A673 (cell line): ENCODE data around the gene PUS3. TPM values are rescaled to one million over a fixed set of nuclear protein-coding genes. Genes with fewer than 3 reads are reported as not detected.
A peak's percentile ranks its signal among the peaks of the same experiment; 100 is the strongest.
"Not testable (repeated sequence)": the region's sequence is repeated elsewhere in the genome, so short reads cannot be mapped to it uniquely, and the experiment has no call there.

Source experiments
- BruUV-seq: library from RNA; stranded (reverse); fragments of 400-500 nt; replicated peaks from 2 replicates; lab custom pipeline; 2021; lab: Mats Ljungman, UMichigan
- CTCF ChIA-PET: fragments of 300-600 bp; sonication (Branson Sonifier 250); formaldehyde crosslinking; loops from one replicate; lab custom pipeline; 2022; ENCODE audit warnings: antibody characterized with exemption; lab: Charles Lee
- POLR2A ChIA-PET: fragments of 300-600 bp; sonication (Branson Sonifier 250); formaldehyde crosslinking; loops from one replicate; lab custom pipeline; 2022; ENCODE audit warnings: antibody characterized with exemption; ENCODE audit not compliant: low non-redundant PET; lab: Charles Lee
- DNase-seq: peaks from one replicate; pipeline ENCODE4 v3.0.0-alpha.2; 2015; ENCODE audit warnings: low spot score
- H3K27ac ChIP-seq: fragments of 200-600 bp; sonication (generic); 2 replicates; pipeline ENCODE4 v1.5.1; 2016; ENCODE audit warnings: mixed run types, low read depth, mild to moderate bottlenecking, mixed read lengths, antibody characterized with exemption, low read length; ENCODE audit not compliant: poor library complexity, severe bottlenecking
- H3K27me3 ChIP-seq: fragments of 200-600 bp; sonication (generic); replicated peaks from 2 replicates; pipeline ENCODE4 v1.6.1; 2017; ENCODE audit warnings: mixed run types, low read depth, mild to moderate bottlenecking, mixed read lengths, antibody characterized with exemption, low read length; ENCODE audit not compliant: insufficient read depth, poor library complexity
- H3K36me3 ChIP-seq: fragments of 200-600 bp; sonication (generic); 2 replicates; pipeline ENCODE4 v1.6.1; 2016; ENCODE audit warnings: mixed run types, mild to moderate bottlenecking, mixed read lengths, antibody characterized with exemption, low read length; ENCODE audit not compliant: insufficient read depth, poor library complexity, severe bottlenecking
- H3K4me1 ChIP-seq: fragments of 200-600 bp; sonication (generic); 2 replicates; pipeline ENCODE4 v1.6.1; 2017; ENCODE audit warnings: mixed run types, mild to moderate bottlenecking, mixed read lengths, antibody characterized with exemption, low read length; ENCODE audit not compliant: insufficient read depth, poor library complexity, severe bottlenecking
- H3K4me3 ChIP-seq: fragments of 200-600 bp; sonication (generic); 2 replicates; pipeline ENCODE4 v1.5.1; 2016; ENCODE audit warnings: low read depth, mixed run types, mild to moderate bottlenecking, mixed read lengths, low read length; ENCODE audit not compliant: poor library complexity, severe bottlenecking
- H3K9me3 ChIP-seq: fragments of 200-600 bp; sonication (generic); 2 replicates; pipeline ENCODE4 v1.6.1; 2016; ENCODE audit warnings: mixed run types, low read depth, mild to moderate bottlenecking, mixed read lengths, antibody characterized with exemption, low read length; ENCODE audit not compliant: poor library complexity, severe bottlenecking
- CTCF ChIP-seq: fragments of 300-800, 200-600 bp; sonication (generic); conservative IDR thresholded peaks from 2 replicates; pipeline ENCODE4 v1.5.1; 2017; ENCODE audit warnings: low read depth, mild to moderate bottlenecking, antibody characterized with exemption, low read length, moderate library complexity, mixed read lengths
- EZH2 ChIP-seq: fragments of 200-600 bp; sonication (generic); IDR thresholded peaks from 2 replicates; pipeline ENCODE4 v1.6.1; 2017; ENCODE audit warnings: borderline replicate concordance, low read depth, mild to moderate bottlenecking, mixed read lengths, antibody characterized with exemption, low read length; ENCODE audit not compliant: poor library complexity, severe bottlenecking
- intact Hi-C: fragments of 100-400 bp; cut with micrococcal nuclease; formaldehyde crosslinking; loops from one replicate; pipeline ENCODE4 v1.10.0; 2022; ENCODE audit not compliant: unreplicated experiment
- total RNA-seq: library from RNA; stranded (reverse); gene quantifications from 2 replicates; pipeline ENCODE4 v1.2.3, GENCODE V29; 2021

The PUS3 gene
- total RNA-seq, 1 experiment from 2014 or later: 18.7 TPM

- no peak for TF ChIP-seq EZH2
- no peak for TF ChIP-seq CTCF
- ChIA-PET POLR2A (no interaction called here), CTCF (interaction anchor here (0.7 kb wide), 1 partner anchor 271 kb away, joined by 3 read pairs; no protein-coding TSS in a partner anchor)
- intact Hi-C loops: no loop called here
- no peak for DNase-seq
- Histone ChIP-seq H3K36me3 (no peaks in the 10 kb centered on the region), H3K4me3 (no peak overlapping the region), H3K27ac (no peak overlapping the region), H3K4me1 (no peaks in the 10 kb centered on the region), H3K9me3 (no peaks in the 10 kb centered on the region), H3K27me3 (peaks cover 31% of the 10 kb centered on the region)
- BruUV-seq: no TSS peak
Observed at GRCh38 chr11:125918140-125918840, 15.3 kb upstream of the PUS3 start.

- no peaks in the 10 kb centered on the region for H3K9me3 ChIP-seq
- no peaks in the 10 kb centered on the region for H3K36me3 ChIP-seq
- DNase-seq: no peak
- H3K27ac ChIP-seq: no peak overlapping the region
- H3K4me3 ChIP-seq: no peak overlapping the region
- no peaks in the 10 kb centered on the region for H3K4me1 ChIP-seq
- no peak for TF ChIP-seq EZH2
- no peak for TF ChIP-seq CTCF
- intact Hi-C loops: no loop called here
- BruUV-seq: no TSS peak
- peaks cover 27% of the 10 kb centered on the region for H3K27me3 ChIP-seq
- ChIA-PET CTCF (interaction anchor here (0.8 to 1.1 kb wide), 2 partner anchors 29 to 277 kb away, joined by 3 to 4 read pairs; no protein-coding TSS in a partner anchor), POLR2A (no interaction called here)
Observed at GRCh38 chr11:125916683-125917347, 13.8 kb upstream of the PUS3 start.

- H3K4me3 ChIP-seq, H3K4me1 ChIP-seq, CTCF ChIA-PET, H3K36me3 ChIP-seq, intact Hi-C loops, H3K9me3 ChIP-seq, POLR2A ChIA-PET, BruUV-seq, H3K27ac ChIP-seq, DNase-seq: not testable (repeated sequence)
- peaks cover 40% of the 10 kb centered on the region for H3K27me3 ChIP-seq
- 0 out of 2 replicates have a peak, but pooled peaks have one; percentile 26 for TF ChIP-seq CTCF
Observed at GRCh38 chr11:125914601-125915000, 11.6 kb upstream of the PUS3 start.
